PC-3 (cell line): ENCODE data around the gene SLC39A10. TPM values are rescaled to one million over a fixed set of nuclear protein-coding genes. Genes with fewer than 3 reads are reported as not detected.

Source experiments
- ATAC-seq: fragments of 200-7000 bp; cut with Tn5 transposase; 2 replicates; pipeline ENCODE4 v1.9.1; 2020; ENCODE audit warnings: mild to moderate bottlenecking, moderate library complexity
- BruUV-seq: library from RNA; stranded (reverse); fragments of 400-500 nt; replicated peaks from 2 replicates; lab custom pipeline; 2021; lab: Mats Ljungman, UMichigan
- CTCF ChIA-PET: fragments of 300-600 bp; sonication (Branson Sonifier 250); formaldehyde crosslinking; loops from one replicate; lab custom pipeline; 2022; ENCODE audit warnings: antibody characterized with exemption; lab: Charles Lee
- POLR2A ChIA-PET: fragments of 300-600 bp; sonication (Branson Sonifier 250); formaldehyde crosslinking; loops from one replicate; lab custom pipeline; 2022; ENCODE audit warnings: antibody characterized with exemption; ENCODE audit not compliant: unreplicated experiment; lab: Charles Lee
- DNase-seq: peaks from one replicate; pipeline ENCODE4 v3.0.0-alpha.2; 2015
- H2AFZ ChIP-seq: fragments of 300-600 bp; sonication (generic); 2 replicates; pipeline ENCODE4 v1.6.0; 2016; ENCODE audit warnings: antibody characterized with exemption, low read length
- H3F3A ChIP-seq: fragments of 300-600 bp; sonication (generic); one replicate; pipeline ENCODE4 v1.6.0; 2017; ENCODE audit warnings: antibody characterized with exemption, low read length, control low read depth, mild to moderate bottlenecking; ENCODE audit not compliant: unreplicated experiment
- H3K27ac ChIP-seq: fragments of 300-600 bp; sonication (generic); 2 replicates; pipeline ENCODE4 v1.5.1; 2016; ENCODE audit warnings: mild to moderate bottlenecking, low read length
- H3K27me3 ChIP-seq: fragments of 300-600 bp; sonication (generic); 2 replicates; pipeline ENCODE4 v1.6.1; 2016; ENCODE audit warnings: low read length, mixed read lengths
- H3K36me3 ChIP-seq: fragments of 300-600 bp; sonication (generic); 2 replicates; pipeline ENCODE4 v1.6.1; 2016; ENCODE audit warnings: low read depth, mixed run types, low read length, mixed read lengths
- H3K4me1 ChIP-seq: fragments of 300-600 bp; sonication (generic); 2 replicates; pipeline ENCODE4 v1.5.1; 2016; ENCODE audit warnings: low read length; ENCODE audit not compliant: insufficient read depth
- H3K4me2 ChIP-seq: fragments of 300-600 bp; sonication (generic); 2 replicates; pipeline ENCODE4 v1.6.0; 2016; ENCODE audit warnings: low read length
- H3K4me3 ChIP-seq: fragments of 300-600 bp; sonication (generic); 2 replicates; pipeline ENCODE4 v1.5.1; 2016; ENCODE audit warnings: mild to moderate bottlenecking, low read length, mixed read lengths
- H3K79me2 ChIP-seq: fragments of 300-600 bp; sonication (generic); 2 replicates; pipeline ENCODE4 v1.6.1; 2017; ENCODE audit warnings: low read length, mixed read lengths
- H3K9ac ChIP-seq: fragments of 300-600 bp; sonication (generic); 2 replicates; pipeline ENCODE4 v1.6.0; 2016; ENCODE audit warnings: mild to moderate bottlenecking, low read length
- H3K9me2 ChIP-seq: fragments of 300-600 bp; sonication (generic); replicated peaks from 2 replicates; pipeline ENCODE4 v1.6.1; 2016; ENCODE audit warnings: mixed run types, low read length, mixed read lengths
- H3K9me3 ChIP-seq: fragments of 300-600 bp; sonication (generic); 2 replicates; pipeline ENCODE4 v1.6.1; 2016; ENCODE audit warnings: low read length, mixed read lengths
- H4K20me1 ChIP-seq: fragments of 300-600 bp; sonication (generic); 2 replicates; pipeline ENCODE4 v1.6.1; 2016; ENCODE audit warnings: low read length, mixed read lengths
- CTCF ChIP-seq: fragments of 300-600 bp; sonication (generic); conservative IDR thresholded peaks from 2 replicates; pipeline ENCODE4 v1.5.1; 2017; ENCODE audit warnings: antibody characterized with exemption, low read depth, mild to moderate bottlenecking, low read length
- EZH2 ChIP-seq: fragments of 300-600 bp; sonication (generic); IDR thresholded peaks from one replicate; pipeline ENCODE4 v1.6.1; 2017; ENCODE audit warnings: antibody characterized with exemption, mild to moderate bottlenecking, low read length; ENCODE audit not compliant: unreplicated experiment
- EZH2phosphoT487 ChIP-seq: fragments of 300-600 bp; sonication (generic); IDR thresholded peaks from 2 replicates; pipeline ENCODE4 v1.6.1; 2018; ENCODE audit warnings: mild to moderate bottlenecking, antibody characterized with exemption, low read length, borderline replicate concordance
- intact Hi-C: fragments of 100-400 bp; cut with micrococcal nuclease; formaldehyde crosslinking; loops from 2 replicates; pipeline ENCODE4 v1.9.0; 2023
- total RNA-seq: library from RNA; depleted of rRNA; stranded (reverse); fragments of >200 nt; gene quantifications from 2 replicates; pipeline ENCODE4 v1.2.3, GENCODE V29; 2014

The SLC39A10 gene
- total RNA-seq, 1 experiment from 2014 or later = 18.6 TPM

GRCh38 chr2:195674491-195675221 is 17.6 kb downstream of the SLC39A10 start:
- Histone ChIP-seq H3K27me3 (no peaks in the 10 kb centered on the region), H3K9me2 (no peaks in the 10 kb centered on the region), H3K27ac (no peak overlapping the region), H3K79me2 (peaks cover 7% of the 10 kb centered on the region; the same call in 1 of the 2 replicates), H3K4me2 (no peak overlapping the region), H4K20me1 (no peaks in the 10 kb centered on the region), H3K4me3 (no peak overlapping the region), H3K36me3 (no peaks in the 10 kb centered on the region), H3K4me1 (peaks cover 3% of the 10 kb centered on the region; the same call in 1 of the 2 replicates), H3F3A (no peaks in the 10 kb centered on the region), H3K9ac (no peak overlapping the region), H3K9me3 (no peaks in the 10 kb centered on the region), H2AFZ (no peak overlapping the region)
- TF ChIP-seq CTCF = no peak
- TF ChIP-seq EZH2 = no peak
- TF ChIP-seq EZH2phosphoT487 = no peak
- ATAC-seq = peak; percentile 46; the same call in 1 of the 2 replicates
- no peak for DNase-seq
- BruUV-seq = no TSS peak
- intact Hi-C loops = loop anchor here (5.0 kb wide), 1 partner anchor 38 kb away; no protein-coding TSS in a partner anchor
- CTCF ChIA-PET = no interaction called here
- POLR2A ChIA-PET = no interaction called here

- H3K36me3 ChIP-seq = peaks cover 8% of the 10 kb centered on the region; the same call in 1 of the 2 replicates
- H3K27me3 ChIP-seq = no peaks in the 10 kb centered on the region
- peaks cover 7% of the 10 kb centered on the region; the same call in 1 of the 2 replicates for H3K79me2 ChIP-seq
- no peak for TF ChIP-seq CTCF
- TF ChIP-seq EZH2 = no peak
- TF ChIP-seq EZH2phosphoT487 = no peak
- intact Hi-C loops = no loop called here
- no peak overlapping the region for H3K4me3 ChIP-seq
- H3K4me2 ChIP-seq = no peak overlapping the region
- ChIA-PET CTCF (no interaction called here), POLR2A (no interaction called here)
- H3K9ac ChIP-seq = no peak overlapping the region
- BruUV-seq = no TSS peak
- no peak overlapping the region for H3K27ac ChIP-seq
- no peak overlapping the region for H2AFZ ChIP-seq
- H3K9me3 ChIP-seq = no peaks in the 10 kb centered on the region
- no peaks in the 10 kb centered on the region for H4K20me1 ChIP-seq
- no peaks in the 10 kb centered on the region for H3F3A ChIP-seq
- DNase-seq (no peak), ATAC-seq (peak; percentile 55; the same call in 1 of the 2 replicates)
- no peaks in the 10 kb centered on the region for H3K9me2 ChIP-seq
- peaks cover 3% of the 10 kb centered on the region; the same call in 1 of the 2 replicates for H3K4me1 ChIP-seq
Observed at GRCh38 chr2:195675783-195676427, 18.9 kb downstream of the SLC39A10 start.
